K562 (cell line): ENCODE data around the gene CCNT2. TPM values are rescaled to one million over a fixed set of nuclear protein-coding genes. Genes with fewer than 3 reads are reported as not detected.

ENCODE experiments used
- ATAC-seq: fragments of 200-7000 bp; cut with Tn5 transposase; 3 replicates; pipeline ENCODE4 v1.9.1; 2020; ENCODE audit warnings: moderate library complexity
- BruUV-seq: library from RNA; stranded (reverse); fragments of 400-500 nt; replicated peaks from 2 replicates; lab custom pipeline; 2021; lab: Mats Ljungman, UMichigan
- CTCF ChIA-PET: fragments of 300-600 bp; formaldehyde crosslinking; extraction: SDS; loops from one replicate; lab custom pipeline; 2021; ENCODE audit warnings: low intra/inter-chr PET ratio; lab: Yijun Ruan, JAX
- POLR2A ChIA-PET: fragments of 300-600, 350-650 bp; sonication (Branson Sonifier 250); formaldehyde crosslinking; extraction: SDS; loops from one replicate; lab custom pipeline; 2021; ENCODE audit warnings: antibody characterized with exemption, inconsistent platforms; lab: Yijun Ruan, JAX
- DNase-seq, 4 experiments: peaks; one replicate each; pipeline versions ENCODE4 v3.0.0 to v3.0.0-alpha.2; 2011 to 2018; ENCODE audit warnings: low spot score in 3 of 4, mixed read lengths in 3 of 4; ENCODE audit errors: extremely low read depth in 1 of 4
- FAIRE-seq: peaks from 2 replicates; lab custom pipeline; 2011; peaks lifted over from hg19 to GRCh38; lab: Jason Lieb, UNC
- H2AFZ ChIP-seq: 2 replicates; pipeline ENCODE4 v1.6.0; 2011; ENCODE audit warnings: low read depth, low read length, control low read depth, inconsistent platforms
- H3K27ac ChIP-seq: fragments of 200-600 bp; 3 replicates; pipeline ENCODE4 v1.8.0; 2011; ENCODE audit warnings: low read depth, mild to moderate bottlenecking, control low read depth, inconsistent platforms, low read length, moderate library complexity, mixed read lengths; ENCODE audit errors: extremely low read depth
- H3K27me3 ChIP-seq, 2 experiments: fragments of 300-600 bp in 1 of 2; 2 replicates in 1 of 2; 3 replicates in 1 of 2; pipeline versions ENCODE4 v1.6.0 to v1.8.0; 2011; ENCODE audit warnings: inconsistent platforms in 2 of 2, low read length in 2 of 2, mild to moderate bottlenecking in 1 of 2, mixed read lengths in 1 of 2, moderate library complexity in 1 of 2; ENCODE audit not compliant: control insufficient read depth in 2 of 2, insufficient read depth in 2 of 2
- H3K36me3 ChIP-seq: fragments of 300-600 bp; 3 replicates; pipeline ENCODE4 v1.8.0; 2011; ENCODE audit warnings: mild to moderate bottlenecking, low read length, inconsistent platforms; ENCODE audit not compliant: control insufficient read depth, insufficient read depth
- H3K4me1 ChIP-seq, 2 experiments: fragments of 200-600 bp in 1 of 2; replicated peaks in 1 of 2; 2 replicates in 1 of 2; 3 replicates in 1 of 2; pipeline versions ENCODE4 v1.5.1 to v1.8.0; 2011; ENCODE audit warnings: inconsistent platforms in 2 of 2, low read length in 2 of 2, mild to moderate bottlenecking in 1 of 2, mixed read lengths in 1 of 2, moderate library complexity in 1 of 2; ENCODE audit not compliant: control insufficient read depth in 2 of 2, insufficient read depth in 2 of 2
- H3K4me2 ChIP-seq: 2 replicates; pipeline ENCODE4 v1.6.1; 2011; ENCODE audit warnings: low read length, control low read depth, inconsistent platforms, mixed read lengths; ENCODE audit not compliant: insufficient read depth
- H3K4me3 ChIP-seq: fragments of 200-600 bp; sonication (generic), shearing (Covaris generic); 2 replicates; pipeline ENCODE4 v1.5.1; 2016; ENCODE audit warnings: control low read depth, inconsistent platforms
- H3K79me2 ChIP-seq: fragments of 200-600 bp; 3 replicates; pipeline ENCODE4 v1.8.0; 2011; ENCODE audit warnings: low read length, inconsistent platforms; ENCODE audit not compliant: control insufficient read depth, insufficient read depth
- H3K9ac ChIP-seq, 2 experiments: 2 replicates each; pipeline versions ENCODE4 v1.6.0 to v1.6.1; 2011; ENCODE audit warnings: low read depth in 2 of 2, low read length in 2 of 2, control low read depth in 1 of 2, inconsistent platforms in 1 of 2, mild to moderate bottlenecking in 1 of 2, mixed read lengths in 1 of 2; ENCODE audit not compliant: insufficient read depth in 1 of 2
- H3K9me1 ChIP-seq: one replicate; pipeline ENCODE4 v1.6.0; 2011; ENCODE audit warnings: inconsistent platforms, mild to moderate bottlenecking, low read length, moderate library complexity; ENCODE audit not compliant: control insufficient read depth, insufficient read depth
- H3K9me3 ChIP-seq: replicated peaks from 2 replicates; pipeline ENCODE4 v1.5.1; 2011; ENCODE audit warnings: low read depth, low read length, inconsistent platforms; ENCODE audit not compliant: control insufficient read depth, insufficient read depth
- H4K20me1 ChIP-seq: replicated peaks from 2 replicates; pipeline ENCODE4 v1.6.1; 2011; ENCODE audit warnings: low read length, inconsistent platforms, mixed read lengths; ENCODE audit not compliant: control insufficient read depth, insufficient read depth
- BRD4 ChIP-seq: fragments of 200-600 bp; sonication (generic); IDR thresholded peaks from 2 replicates; pipeline ENCODE4 v1.6.1; 2017; ENCODE audit warnings: inconsistent platforms
- CEBPZ ChIP-seq: fragments of 150-350 bp; IDR thresholded peaks from 2 replicates; pipeline ENCODE4 v1.6.1; 2014; ENCODE audit warnings: low read depth, mild to moderate bottlenecking, low read length, borderline replicate concordance
- HDAC6 ChIP-seq: IDR thresholded peaks from 2 replicates; pipeline ENCODE4 v1.6.1; 2012; ENCODE audit warnings: low read depth, mild to moderate bottlenecking, control low read depth, inconsistent platforms, low read length, moderate library complexity
- RAD21 ChIP-seq, 2 experiments: fragments of 250-450 bp in 1 of 2; fragments of 450-650 bp in 1 of 2; sonication (Bioruptor Pico) in 1 of 2; formaldehyde crosslinking in 1 of 2; IDR thresholded peaks in 1 of 2; conservative IDR thresholded peaks in 1 of 2; 2 replicates each; pipeline versions ENCODE4 v1.4.0 to v1.8.0; 2020 to 2022; ENCODE audit warnings: mild to moderate bottlenecking in 2 of 2, moderate library complexity in 1 of 2
- RBFOX2 ChIP-seq: fragments of 200-400 bp; formaldehyde crosslinking; IDR thresholded peaks from 2 replicates; pipeline ENCODE4 v1.6.1; 2017; ENCODE audit warnings: low read depth, mild to moderate bottlenecking, low read length, moderate library complexity
- TBL1XR1 ChIP-seq, 2 experiments: IDR thresholded peaks; 2 replicates each; pipeline ENCODE4 v1.6.1; 2012; ENCODE audit warnings: improper control_type of control experiment in 2 of 2, low read length in 2 of 2, mild to moderate bottlenecking in 1 of 2
- ZNF133 ChIP-seq: fragments of 250-450 bp; sonication (Bioruptor Pico); IDR thresholded peaks from 2 replicates; pipeline ENCODE4 v1.4.0; 2020; ENCODE audit warnings: mild to moderate bottlenecking
- ZNF740 ChIP-seq, 3 experiments: fragments of 200-800 bp in 1 of 3; sonication (Bioruptor generic) in 1 of 3; sonication (generic) in 1 of 3; formaldehyde crosslinking in 1 of 3; IDR thresholded peaks; 2 replicates each; pipeline versions ENCODE4 v1.6.1 to v1.8.0; 2016 to 2022; ENCODE audit warnings: mild to moderate bottlenecking in 2 of 3, missing compliant biosample characterization in 2 of 3, missing genetic modification characterization in 2 of 3, missing genetic modification reagents in 1 of 3
- WGBS: fragments of 100-300 bp; shearing (Covaris generic); methylation state at CpG from one replicate; pipeline ENCODE4 v1.1.6; 2016; ENCODE audit warnings: low coverage, mixed read lengths; ENCODE audit not compliant: insufficient coverage; ENCODE audit errors: missing lambda C conversion rate; 5-methylcytosine and 5-hydroxymethylcytosine counted together
- in situ Hi-C: fragments of 300-500 bp; cut with MboI; formaldehyde crosslinking; loops from 4 replicates; pipeline ENCODE4 v1.15.0; 2018; ENCODE audit warnings: inconsistent platforms, mixed read lengths
- intact Hi-C: fragments of 100-400 bp; cut with micrococcal nuclease; formaldehyde crosslinking; loops from 2 replicates; pipeline ENCODE4 v1.14.2; 2022
- polyA plus RNA-seq, 8 experiments: library from polyadenylated mRNA; depleted of rRNA in 4 of 8; stranded (reverse) in 5 of 8; unstranded in 3 of 8; fragments of >200 nt; fragmentation: Nextera tagmentation in 2 of 8; fragmentation: Illumina TruSeq in 1 of 8; extraction: Ambion mirVana in 2 of 8; extraction: Trizol in 1 of 8; gene quantifications; 2 replicates each; pipeline versions ENCODE4 v1.2.1 to v1.2.3, GENCODE V29; 2011 to 2014; ENCODE audit warnings: inconsistent platforms in 1 of 8, missing spikeins in 1 of 8
- total RNA-seq, 7 experiments: library from RNA; depleted of rRNA in 6 of 7; stranded (reverse); fragments of >200 nt in 6 of 7; fragmentation: Illumina TruSeq in 2 of 7; extraction: Trizol in 2 of 7; gene quantifications; 2 replicates each; pipeline versions ENCODE4 v1.2.1 to v1.2.3, GENCODE V29; 2011 to 2021; ENCODE audit warnings: low replicate concordance in 1 of 7

The CCNT2 gene
- total and polyA plus RNA-seq, 9 of the 15 experiments (the other 6 are each of a cell fraction or from before 2014, with no cell fraction given) = 12.6 to 30.0 (median 22.7) TPM

GRCh38 chr2:134934150-134934549, 15.5 kb downstream of the CCNT2 start:
- DNase-seq = no peak
- peaks cover 74% of the 10 kb centered on the region for H3K36me3 ChIP-seq
- H3K9ac ChIP-seq = no peak overlapping the region
- ATAC-seq = no peak
- no peaks in the 10 kb centered on the region for H3K27me3 ChIP-seq
- intact Hi-C loops = no loop called here
- BruUV-seq = no TSS peak
- H3K4me3 ChIP-seq = no peak overlapping the region
- 92% methylated on average over 2 of the region's 2 CpGs for WGBS
- no peak for FAIRE-seq
- no peak overlapping the region for H2AFZ ChIP-seq
- CTCF ChIA-PET = no interaction called here
- no peak overlapping the region for H3K4me2 ChIP-seq
- TF ChIP-seq ZNF133 (no peak), TBL1XR1 (IDR thresholded peaks at IDR 0.05; ENCODE audit: low read length in 2 of 2) (no peak), BRD4 (no peak), HDAC6 (no peak), RAD21 (CRISPR knock-in tag; conservative IDR thresholded peaks at IDR 0.05 in 1 of 2, IDR thresholded peaks at IDR 0.05 in 1 of 2) (no peak), ZNF740 (CRISPR knock-in tag; IDR thresholded peaks at IDR 0.05) (no peak), ZNF740 (tag; IDR thresholded peaks at IDR 0.05) (no peak), CEBPZ (no peak), RBFOX2 (no peak)
- TF ChIP-seq, all 486 proteins: peak for 0
- H3K9me3 ChIP-seq = no peaks in the 10 kb centered on the region
- in situ Hi-C loops = no loop called here
- H3K4me1 ChIP-seq = 0 out of 5 replicates have a peak, but pooled peaks cover 0 to 4% of the 10 kb centered on the region in 2 experiments
- H3K9me1 ChIP-seq = no peaks in the 10 kb centered on the region
- POLR2A ChIA-PET = interaction anchor here (1.3 to 1.6 kb wide), 2 partner anchors 8 to 16 kb away, joined by 3 to 6 read pairs; partner anchors contain the start of gene CCNT2
- peaks cover 3% of the 10 kb centered on the region; the same call in 1 of the 2 replicates for H4K20me1 ChIP-seq
- peaks cover 94% of the 10 kb centered on the region for H3K79me2 ChIP-seq
- H3K27ac ChIP-seq = no peak overlapping the region
